ENCODE results near the gene HABP2. TPM values are rescaled to one million over a fixed set of nuclear protein-coding genes. Genes with fewer than 3 reads are reported as not detected.

The HABP2 gene
- polyA plus RNA-seq, 3 donors from 2014 or later, result not detected

- peaks cover 0 to 3% (median 0%) of the 10 kb centered on the region in 3 donors for H3K27me3 Mint-ChIP-seq (ENCODE audit: low read depth in 3 of 3)
- no peaks in the 10 kb centered on the region for H3K9me3 Mint-ChIP-seq
- no peak for DNase-seq
- H3K27ac Mint-ChIP-seq, result no peak overlapping the region
- H3K36me3 Mint-ChIP-seq, result no peaks in the 10 kb centered on the region
- H3K4me1 Mint-ChIP-seq, result no peaks in the 10 kb centered on the region
- no peak overlapping the region for H3K4me3 Mint-ChIP-seq
Observed at GRCh38 chr10:113534423-113534822, 18.4 kb upstream of the HABP2 start.

GRCh38 chr10:113537672-113538071 is 15.2 kb upstream of the HABP2 start:
- Mint-ChIP-seq H3K36me3 (no peaks in the 10 kb centered on the region), H3K4me1 (no peaks in the 10 kb centered on the region), H3K27ac (no peak overlapping the region), H3K9me3 (no peaks in the 10 kb centered on the region), H3K4me3 (no peak overlapping the region), H3K27me3 (ENCODE audit: low read depth in 3 of 3) (peaks cover 0 to 2% (median 0%) of the 10 kb centered on the region in 3 donors)
- no peak for DNase-seq

- no peak overlapping the region for H3K4me3 Mint-ChIP-seq
- no peaks in the 10 kb centered on the region for H3K9me3 Mint-ChIP-seq
- H3K36me3 Mint-ChIP-seq, result no peaks in the 10 kb centered on the region
- DNase-seq, result no peak
- H3K4me1 Mint-ChIP-seq, result no peaks in the 10 kb centered on the region
- H3K27ac Mint-ChIP-seq, result no peak overlapping the region
- peaks cover 0 to 1% (median 0%) of the 10 kb centered on the region in 3 donors for H3K27me3 Mint-ChIP-seq (ENCODE audit: low read depth in 3 of 3)
Observed at GRCh38 chr10:113538151-113538550, 14.7 kb upstream of the HABP2 start.

- no peak for DNase-seq
- no peaks in the 10 kb centered on the region for H3K9me3 Mint-ChIP-seq
- no peaks in the 10 kb centered on the region for H3K4me1 Mint-ChIP-seq
- H3K36me3 Mint-ChIP-seq, result no peaks in the 10 kb centered on the region
- H3K27ac Mint-ChIP-seq, result no peak overlapping the region
- no peak overlapping the region for H3K4me3 Mint-ChIP-seq
- peaks cover 0 to 2% (median 0%) of the 10 kb centered on the region in 3 donors for H3K27me3 Mint-ChIP-seq (ENCODE audit: low read depth in 3 of 3)
Observed at GRCh38 chr10:113539789-113540188, 13.1 kb upstream of the HABP2 start.

GRCh38 chr10:113540845-113541548 is 11.9 kb upstream of the HABP2 start:
- Mint-ChIP-seq H3K27me3 (ENCODE audit: low read depth in 3 of 3) (peaks cover 0 to 2% (median 0%) of the 10 kb centered on the region in 3 donors), H3K27ac (no peak overlapping the region), H3K36me3 (no peaks in the 10 kb centered on the region), H3K4me1 (no peaks in the 10 kb centered on the region), H3K9me3 (no peaks in the 10 kb centered on the region), H3K4me3 (no peak overlapping the region)
- no peak for DNase-seq

GRCh38 chr10:113541549-113541927 is 11.3 kb upstream of the HABP2 start:
- H3K4me1 Mint-ChIP-seq, result no peaks in the 10 kb centered on the region
- H3K27me3 Mint-ChIP-seq (ENCODE audit: low read depth in 3 of 3), result peaks cover 0 to 2% (median 0%) of the 10 kb centered on the region in 3 donors
- H3K27ac Mint-ChIP-seq, result no peak overlapping the region
- H3K4me3 Mint-ChIP-seq, result no peak overlapping the region
- no peak for DNase-seq
- H3K9me3 Mint-ChIP-seq, result no peaks in the 10 kb centered on the region
- no peaks in the 10 kb centered on the region for H3K36me3 Mint-ChIP-seq

GRCh38 chr10:113543107-113543955 is 9.5 kb upstream of the HABP2 start:
- Mint-ChIP-seq H3K9me3 (no peaks in the 10 kb centered on the region), H3K36me3 (no peaks in the 10 kb centered on the region), H3K4me3 (no peak overlapping the region), H3K4me1 (no peaks in the 10 kb centered on the region), H3K27ac (no peak overlapping the region), H3K27me3 (ENCODE audit: low read depth in 3 of 3) (peaks cover 0 to 2% (median 0%) of the 10 kb centered on the region in 3 donors)
- no peak for DNase-seq

- no peak for DNase-seq
- H3K27me3 Mint-ChIP-seq (ENCODE audit: low read depth in 3 of 3), result peaks cover 0 to 3% (median 0%) of the 10 kb centered on the region in 3 donors
Observed at GRCh38 chr10:113544392-113544791, 8.5 kb upstream of the HABP2 start.

GRCh38 chr10:113547426-113547825 is 5.4 kb upstream of the HABP2 start:
- peaks cover 0 to 6% (median 0%) of the 10 kb centered on the region in 3 donors for H3K27me3 Mint-ChIP-seq (ENCODE audit: low read depth in 3 of 3)
- DNase-seq, result no peak
- H3K27ac Mint-ChIP-seq, result no peak overlapping the region
- H3K9me3 Mint-ChIP-seq, result no peaks in the 10 kb centered on the region
- no peaks in the 10 kb centered on the region for H3K36me3 Mint-ChIP-seq
- no peak overlapping the region for H3K4me3 Mint-ChIP-seq
- H3K4me1 Mint-ChIP-seq, result no peaks in the 10 kb centered on the region

More at GRCh38 chr10:113544392-113544791, 8.5 kb upstream of the HABP2 start:
- no peaks in the 10 kb centered on the region for H3K36me3 Mint-ChIP-seq
- no peaks in the 10 kb centered on the region for H3K4me1 Mint-ChIP-seq
- H3K27ac Mint-ChIP-seq, result no peak overlapping the region
- no peaks in the 10 kb centered on the region for H3K9me3 Mint-ChIP-seq
- no peak overlapping the region for H3K4me3 Mint-ChIP-seq

- Mint-ChIP-seq H3K36me3 (no peaks in the 10 kb centered on the region), H3K4me3 (no peak overlapping the region), H3K9me3 (no peaks in the 10 kb centered on the region), H3K27ac (no peak overlapping the region), H3K4me1 (no peaks in the 10 kb centered on the region), H3K27me3 (ENCODE audit: low read depth in 3 of 3) (peaks cover 0 to 4% (median 2%) of the 10 kb centered on the region in 3 donors)
- no peak for DNase-seq
Observed at GRCh38 chr10:113549856-113550255, 3.0 kb upstream of the HABP2 start.

- Mint-ChIP-seq H3K27me3 (ENCODE audit: low read depth in 3 of 3) (peaks cover 0 to 4% (median 2%) of the 10 kb centered on the region in 3 donors), H3K27ac (no peak overlapping the region), H3K4me1 (no peaks in the 10 kb centered on the region), H3K9me3 (no peaks in the 10 kb centered on the region), H3K36me3 (no peaks in the 10 kb centered on the region), H3K4me3 (no peak overlapping the region)
- DNase-seq, result no peak
Observed at GRCh38 chr10:113550365-113550764, 2.5 kb upstream of the HABP2 start.

GRCh38 chr10:113552014-113552413 is 839 bp upstream of the HABP2 start:
- Mint-ChIP-seq H3K4me1 (no peaks in the 10 kb centered on the region), H3K9me3 (no peaks in the 10 kb centered on the region), H3K27ac (no peak overlapping the region), H3K27me3 (ENCODE audit: low read depth in 3 of 3) (peaks cover 0 to 8% (median 4%) of the 10 kb centered on the region in 3 donors), H3K36me3 (no peaks in the 10 kb centered on the region), H3K4me3 (no peak overlapping the region)
- DNase-seq, result no peak

GRCh38 chr10:113553149-113553548 is 296 bp downstream of the HABP2 start:
- H3K27ac Mint-ChIP-seq, result no peak overlapping the region
- peaks cover 0 to 17% (median 4%) of the 10 kb centered on the region in 3 donors for H3K27me3 Mint-ChIP-seq (ENCODE audit: low read depth in 3 of 3)
- no peaks in the 10 kb centered on the region for H3K4me1 Mint-ChIP-seq
- no peak for DNase-seq
- no peaks in the 10 kb centered on the region for H3K36me3 Mint-ChIP-seq
- H3K9me3 Mint-ChIP-seq, result no peaks in the 10 kb centered on the region
- no peak overlapping the region for H3K4me3 Mint-ChIP-seq

GRCh38 chr10:113554214-113554613 is 1.4 kb downstream of the HABP2 start:
- H3K9me3 Mint-ChIP-seq, result peaks cover 0 to 1% (median 0%) of the 10 kb centered on the region in 6 donors
- H3K27ac Mint-ChIP-seq, result no peak overlapping the region
- no peak overlapping the region for H3K4me3 Mint-ChIP-seq
- H3K27me3 Mint-ChIP-seq (ENCODE audit: low read depth in 3 of 3), result peaks cover 0 to 20% (median 3%) of the 10 kb centered on the region in 3 donors
- no peaks in the 10 kb centered on the region for H3K4me1 Mint-ChIP-seq
- no peak for DNase-seq
- no peaks in the 10 kb centered on the region for H3K36me3 Mint-ChIP-seq

All from immature natural killer cell (primary cell).